Bronchial epithelial cell (primary cell): Measurements from ENCODE around the gene ACP2. TPM values are rescaled to one million over a fixed set of nuclear protein-coding genes. Genes with fewer than 3 reads are reported as not detected.

Source experiments
- DNase-seq: peaks from one replicate; pipeline ENCODE4 v3.0.0-alpha.2; 2010; ENCODE audit warnings: low read depth
- FAIRE-seq: peaks from 2 replicates; lab custom pipeline; 2011; peaks lifted over from hg19 to GRCh38; lab: Jason Lieb, UNC
- H3K27me3 ChIP-seq: 2 replicates; pipeline ENCODE4 v1.5.1; 2011; ENCODE audit warnings: low read length; ENCODE audit not compliant: control insufficient read depth, insufficient read depth
- H3K36me3 ChIP-seq: 2 replicates; pipeline ENCODE4 v1.5.1; 2011; ENCODE audit warnings: low read length; ENCODE audit not compliant: control insufficient read depth, insufficient read depth
- H3K4me3 ChIP-seq: 2 replicates; pipeline ENCODE4 v1.5.1; 2011; ENCODE audit warnings: mild to moderate bottlenecking, low read depth, low read length, control low read depth
- CTCF ChIP-seq: IDR thresholded peaks from 2 replicates; pipeline ENCODE4 v1.5.1; 2011; ENCODE audit warnings: mild to moderate bottlenecking, moderate library complexity, low read length, control low read depth, inconsistent platforms; ENCODE audit not compliant: insufficient read depth, severe bottlenecking
- total RNA-seq: library from RNA; depleted of rRNA; stranded (reverse); fragments of >200 nt; gene quantifications from 2 replicates; pipeline ENCODE4 v1.2.1, GENCODE V29; 2014

Gene ACP2
- total RNA-seq, 1 donor from 2014 or later = 8.4 TPM

GRCh38 chr11:47271328-47271727 is 22.7 kb upstream of the ACP2 start:
- Histone ChIP-seq H3K4me3 (no peak overlapping the region), H3K36me3 (peaks cover 10% of the 10 kb centered on the region), H3K27me3 (no peaks in the 10 kb centered on the region)
- TF ChIP-seq CTCF = no peak
- FAIRE-seq (no peak), DNase-seq (no peak)

GRCh38 chr11:47270331-47271271 is 22.0 kb upstream of the ACP2 start:
- Histone ChIP-seq H3K27me3 (no peaks in the 10 kb centered on the region), H3K36me3 (peaks cover 5% of the 10 kb centered on the region), H3K4me3 (peak overlapping the region; percentile 76)
- DNase-seq (peak; percentile 47), FAIRE-seq (no peak)
- TF ChIP-seq CTCF = no peak

GRCh38 chr11:47269829-47270305 is 21.3 kb upstream of the ACP2 start, which contains the start of gene MADD:
MADD (plus strand) TSS chr11:47270133.
- no peak for FAIRE-seq

GRCh38 chr11:47269002-47269828 is 20.6 kb upstream of the ACP2 start:
- TF ChIP-seq CTCF = no peak
- H3K4me3 ChIP-seq = peak overlapping the region; percentile 76
- DNase-seq (peak; percentile 60), FAIRE-seq (no peak)
- H3K36me3 ChIP-seq = no peaks in the 10 kb centered on the region
- H3K27me3 ChIP-seq = no peaks in the 10 kb centered on the region

More at GRCh38 chr11:47269829-47270305, 21.3 kb upstream of the ACP2 start, which contains the start of gene MADD:
- H3K4me3 ChIP-seq = peak within 1 kb of the TSS; percentile 76
- DNase-seq = no peak
- peaks cover 5% of the 10 kb centered on the region for H3K36me3 ChIP-seq
- H3K27me3 ChIP-seq = no peaks in the 10 kb centered on the region
- TF ChIP-seq CTCF = peak; percentile 14

GRCh38 chr11:47268448-47269001 is 19.9 kb upstream of the ACP2 start:
- no peak for TF ChIP-seq CTCF
- H3K4me3 ChIP-seq = no peak overlapping the region
- DNase-seq = no peak
- no peaks in the 10 kb centered on the region for H3K27me3 ChIP-seq
- FAIRE-seq = no peak
- H3K36me3 ChIP-seq = no peaks in the 10 kb centered on the region
